Measurements from ENCODE around the gene LY6G6C.

The LY6G6C gene

DNA sequence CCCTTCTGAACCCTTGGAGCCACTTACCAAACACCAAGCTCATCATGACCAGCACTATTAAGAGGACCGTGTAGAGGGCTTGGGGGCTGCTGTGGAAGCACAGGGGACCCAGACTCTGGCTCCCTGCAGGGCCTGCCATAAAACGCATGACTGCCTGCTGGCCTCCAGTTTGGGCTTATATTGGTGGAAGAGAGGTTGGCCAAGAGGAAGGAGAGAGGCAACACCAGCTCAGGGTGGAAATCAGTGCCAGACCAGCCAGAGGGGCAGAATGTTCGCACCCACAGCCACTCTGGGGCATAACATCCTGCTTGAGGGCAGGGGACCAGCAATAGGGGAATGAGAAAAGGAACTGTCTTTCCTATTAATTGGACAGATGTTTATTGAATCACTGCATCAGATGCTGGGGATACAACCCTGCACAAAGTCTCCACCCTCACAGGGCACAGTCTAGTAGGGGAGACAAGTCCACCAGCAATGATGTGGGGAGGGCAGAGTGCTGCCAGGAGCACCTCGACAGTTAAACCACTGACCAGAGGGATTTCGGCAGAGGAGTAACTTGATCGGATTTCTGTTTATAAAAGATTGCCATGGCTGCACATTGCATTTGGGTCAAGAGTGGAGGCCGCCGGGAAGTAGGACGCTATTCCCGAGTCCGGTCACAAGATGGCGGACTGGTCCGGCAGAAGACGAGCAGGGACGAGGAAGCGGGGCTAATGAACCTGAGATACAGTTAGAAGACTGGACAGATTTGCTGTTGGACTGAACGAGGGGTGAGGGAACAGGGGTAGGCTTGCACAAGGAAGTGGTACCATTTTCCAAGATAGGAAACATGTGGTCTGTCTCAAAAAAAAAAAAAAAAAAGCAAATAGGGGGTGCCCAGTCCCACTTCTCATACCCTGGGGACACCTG is 41.1 kb downstream of the LY6G6C start, which contains the start of gene LY6G5C:
Gene LY6G5C, minus strand, starts transcription at position 842 of the 909 bp plus-strand sequence. Its CDS starts 694 bp downstream, at position 148.
- DNase-seq (ENCODE audit: low read depth) = peak; percentile 69

DNA sequence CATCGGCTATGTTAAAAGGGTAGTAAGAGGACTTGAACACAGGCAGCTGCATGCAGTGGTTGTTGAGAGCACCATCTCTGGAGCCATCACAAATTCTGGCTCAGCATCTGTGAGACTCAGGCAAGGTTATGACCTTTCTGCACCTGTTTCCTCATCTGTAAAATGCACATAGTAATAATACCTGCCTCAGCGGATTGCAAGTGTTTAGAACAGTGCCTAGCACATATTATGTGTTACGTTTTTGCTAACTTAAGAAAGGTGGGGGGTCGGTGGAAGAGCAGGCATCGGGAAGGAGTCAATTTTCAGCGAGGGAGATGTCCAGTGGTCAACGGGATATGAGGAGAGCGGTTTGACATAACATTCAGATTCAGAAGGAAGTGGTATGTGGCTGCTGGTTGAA is 43.6 kb downstream of the LY6G6C start:
- no peak for DNase-seq (ENCODE audit: low read depth)

- no peak for DNase-seq (ENCODE audit: low read depth)
These were observed 44.6 kb downstream of the LY6G6C start for GRCh38 chr6:31676904-31677303.

DNA sequence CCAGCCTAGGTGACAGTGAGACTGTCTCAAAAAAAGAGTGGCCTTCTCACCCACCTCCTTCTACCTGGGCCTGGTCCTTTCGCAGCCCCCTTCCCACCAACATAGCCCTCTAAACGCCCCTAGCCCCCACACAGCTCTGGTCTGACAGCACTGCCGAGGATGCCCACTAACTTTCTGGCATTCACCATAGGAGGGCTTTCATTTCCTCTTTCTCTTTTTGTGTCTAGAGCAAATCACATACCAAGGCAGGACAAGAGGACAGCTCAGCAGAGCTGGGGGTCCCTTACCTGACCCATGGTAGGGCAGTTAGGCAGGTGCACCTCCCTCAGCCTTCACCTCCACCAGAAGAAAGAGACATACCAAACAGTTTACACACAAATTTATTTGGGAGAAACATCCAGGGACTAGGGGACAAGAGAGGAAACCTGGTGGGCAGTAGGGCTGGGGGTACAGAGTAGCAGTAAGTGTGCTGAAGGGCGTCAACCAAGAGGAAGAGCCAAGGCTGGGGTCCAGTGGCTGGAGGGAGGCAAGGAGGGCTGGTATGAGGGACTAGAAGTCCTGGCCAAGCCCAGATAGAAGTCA is 45.1 kb downstream of the LY6G6C start:
- DNase-seq (ENCODE audit: low read depth) = no peak

GRCh38 chr6:31669676-31670075 is 51.9 kb downstream of the LY6G6C start, which contains the start of gene LY6G5B:
Gene LY6G5B, plus strand, starts transcription at chr6:31669976. Its CDS starts 975 bp downstream, at chr6:31670951.
- DNase-seq (ENCODE audit: low read depth) = no peak

Data from HS-27A (cell line).